ENCODE results near the gene RASSF4.

The RASSF4 gene

GRCh38 chr10:44976352-44977198 is 17.0 kb downstream of the RASSF4 start:
- no peak for DNase-seq (ENCODE audit: low read depth)

DNA sequence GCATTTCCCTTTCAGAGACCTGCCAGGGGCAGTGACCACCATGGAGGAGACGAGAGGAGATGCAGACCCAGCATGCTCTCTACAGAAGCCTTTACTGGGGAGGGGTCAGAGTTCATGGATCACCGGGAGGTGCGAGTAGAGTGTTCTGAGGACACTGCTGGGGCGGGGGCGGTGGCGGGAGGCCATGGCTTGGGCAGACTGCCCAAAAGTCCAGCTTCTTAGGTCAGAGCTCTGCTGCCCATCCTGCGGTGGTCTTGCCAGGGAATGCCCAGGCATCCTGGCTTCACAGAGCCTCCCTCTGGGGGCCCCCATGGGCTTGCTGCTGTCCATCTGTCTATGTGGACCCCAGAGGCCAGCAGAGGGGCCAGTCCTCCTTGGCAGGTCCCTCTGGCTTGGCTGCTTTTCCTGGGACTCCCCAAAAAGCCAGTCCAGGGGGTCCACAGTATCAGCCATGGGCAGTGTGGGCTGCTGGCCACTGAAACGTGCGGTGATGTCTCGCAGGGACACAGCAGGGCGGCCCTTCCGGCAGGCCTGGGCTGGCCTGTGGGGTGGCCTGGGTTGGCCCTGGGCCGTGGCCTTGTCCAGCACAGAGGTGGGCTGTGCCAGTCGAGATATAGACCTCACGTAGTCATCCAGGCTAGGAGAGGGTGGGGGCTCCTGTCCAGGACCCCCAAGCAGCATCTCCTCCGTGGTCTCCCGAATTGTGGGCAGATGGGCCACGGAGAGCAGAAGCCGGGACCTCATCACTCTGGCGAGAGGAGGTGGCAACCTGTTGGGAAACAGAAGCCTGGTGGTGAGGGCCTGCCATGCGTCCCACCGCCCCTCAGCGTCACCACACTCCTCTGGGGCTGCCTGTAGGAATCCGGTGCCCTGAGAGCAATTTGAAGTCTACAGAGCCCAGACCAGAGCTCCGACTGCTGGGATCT is 17.9 kb downstream of the RASSF4 start:
- no peak for DNase-seq (ENCODE audit: low read depth)

DNA sequence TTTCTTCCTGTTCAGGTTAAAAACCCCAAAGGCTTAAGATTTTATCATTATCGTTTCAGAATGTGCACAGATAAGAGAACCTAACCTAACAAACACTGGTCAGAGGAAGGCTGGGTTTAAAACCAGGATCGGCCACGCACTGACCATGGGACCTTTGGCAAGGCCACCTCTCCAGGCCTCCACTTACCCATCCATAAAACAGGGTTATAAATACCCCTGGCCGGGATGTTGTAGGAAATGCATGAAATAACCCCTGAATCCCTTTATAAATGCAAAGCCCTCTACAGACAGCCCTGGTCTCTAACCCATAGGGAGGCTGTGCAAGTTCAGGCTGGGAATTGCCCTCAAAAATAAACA is 18.6 kb downstream of the RASSF4 start:
- no peak for DNase-seq (ENCODE audit: low read depth)

- no peak for DNase-seq (ENCODE audit: low read depth)
Observed at GRCh38 chr10:44978570-44979280, 19.1 kb downstream of the RASSF4 start, which contains the start of gene DEPP1. Gene DEPP1, minus strand, starts transcription at chr10:44978809. Its CDS starts 779 bp downstream, at chr10:44978030.

GRCh38 chr10:44979281-44980191 is 19.9 kb downstream of the RASSF4 start:
- DNase-seq (ENCODE audit: low read depth) = no peak

DNA sequence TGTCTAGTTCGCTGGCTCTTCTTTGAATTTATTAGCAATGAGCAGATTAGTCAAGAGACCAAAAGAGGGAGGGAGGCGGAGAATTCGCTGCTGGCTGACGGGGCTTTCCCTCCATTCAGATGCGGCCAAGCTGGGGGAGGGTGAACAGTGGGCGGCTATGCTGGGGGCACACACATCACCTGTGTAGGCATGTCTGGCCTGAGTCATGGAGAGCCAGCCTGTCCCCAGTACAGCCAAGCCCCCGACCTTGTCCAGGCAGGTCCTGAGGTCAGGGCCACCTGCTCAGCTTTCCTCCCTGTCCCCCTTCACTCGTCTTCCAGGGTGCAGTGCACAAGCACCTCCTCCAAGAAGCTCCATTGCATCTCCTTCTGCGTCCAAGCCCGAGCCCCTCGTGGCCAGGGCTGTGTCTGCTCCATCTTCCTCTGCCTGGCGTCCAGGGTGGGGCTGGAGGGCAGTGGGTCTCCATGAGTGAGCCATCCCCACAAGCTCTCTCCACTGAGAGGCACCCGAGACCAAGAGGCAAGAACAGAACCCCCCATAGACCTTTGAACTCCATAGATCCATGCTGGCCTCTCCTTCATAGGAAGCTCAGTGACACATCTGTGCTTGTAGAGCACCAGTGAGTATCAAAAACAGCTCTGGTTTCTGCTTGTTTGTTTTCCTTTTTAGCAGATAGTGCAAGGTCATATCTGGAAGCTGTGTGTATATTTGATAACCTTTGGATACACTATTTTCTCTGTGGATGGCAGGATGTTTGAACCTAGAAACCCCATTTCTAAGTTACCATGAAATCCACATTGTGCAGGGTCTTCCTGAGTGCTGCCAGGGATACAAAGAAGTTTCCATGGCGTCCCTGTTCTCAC is 20.9 kb downstream of the RASSF4 start:
- DNase-seq (ENCODE audit: low read depth) = no peak

DNA sequence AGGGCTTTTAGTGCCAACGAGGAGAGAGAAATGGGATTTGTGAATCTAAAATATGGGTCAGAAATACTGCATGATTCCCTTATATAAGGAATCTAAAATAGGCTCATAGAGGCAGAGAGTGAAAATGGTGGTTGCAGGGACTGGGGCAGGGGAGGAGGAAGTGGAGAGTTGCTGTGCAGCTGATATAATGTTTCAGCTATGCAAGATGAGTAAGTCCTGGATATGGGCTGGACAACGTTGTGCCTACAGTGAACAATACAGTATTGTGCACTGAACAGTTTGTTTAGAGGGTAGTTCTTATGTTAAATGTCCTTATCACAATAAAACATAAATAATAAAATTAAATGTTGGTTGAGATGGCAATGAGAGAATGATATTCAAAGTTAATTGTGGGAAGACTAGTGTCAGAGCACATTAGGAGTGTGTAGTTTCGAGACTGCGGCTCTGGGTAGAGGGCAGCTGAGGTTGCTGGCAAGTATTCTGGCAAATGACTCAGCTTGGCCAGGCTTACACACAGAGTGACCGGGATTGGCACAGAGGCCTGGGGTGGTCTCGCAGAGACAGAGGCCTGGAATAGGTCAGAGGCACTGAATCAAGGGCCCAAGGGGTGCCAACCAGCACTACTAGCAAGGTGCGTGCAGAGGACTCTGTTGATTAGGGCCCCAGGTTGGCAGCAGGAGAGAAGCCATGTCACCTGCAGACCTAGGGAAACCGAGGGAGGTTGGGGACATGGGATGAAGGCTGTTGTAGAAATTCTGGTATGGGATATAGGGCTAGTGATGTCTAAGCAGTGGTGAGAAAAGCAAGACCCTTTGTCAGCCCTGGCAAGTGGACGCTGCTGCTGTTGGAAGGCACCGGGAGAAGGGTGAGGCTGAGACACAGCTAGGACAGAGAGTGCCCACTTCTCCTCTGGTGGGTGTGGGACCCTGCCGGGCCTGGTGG is 21.8 kb downstream of the RASSF4 start:
- no peak for DNase-seq (ENCODE audit: low read depth)

- no peak for DNase-seq (ENCODE audit: low read depth)
Observed at GRCh38 chr10:44982114-44982460, 22.5 kb downstream of the RASSF4 start.

GRCh38 chr10:44982496-44982895 is 22.9 kb downstream of the RASSF4 start:
- DNase-seq (ENCODE audit: low read depth) = no peak

DNA sequence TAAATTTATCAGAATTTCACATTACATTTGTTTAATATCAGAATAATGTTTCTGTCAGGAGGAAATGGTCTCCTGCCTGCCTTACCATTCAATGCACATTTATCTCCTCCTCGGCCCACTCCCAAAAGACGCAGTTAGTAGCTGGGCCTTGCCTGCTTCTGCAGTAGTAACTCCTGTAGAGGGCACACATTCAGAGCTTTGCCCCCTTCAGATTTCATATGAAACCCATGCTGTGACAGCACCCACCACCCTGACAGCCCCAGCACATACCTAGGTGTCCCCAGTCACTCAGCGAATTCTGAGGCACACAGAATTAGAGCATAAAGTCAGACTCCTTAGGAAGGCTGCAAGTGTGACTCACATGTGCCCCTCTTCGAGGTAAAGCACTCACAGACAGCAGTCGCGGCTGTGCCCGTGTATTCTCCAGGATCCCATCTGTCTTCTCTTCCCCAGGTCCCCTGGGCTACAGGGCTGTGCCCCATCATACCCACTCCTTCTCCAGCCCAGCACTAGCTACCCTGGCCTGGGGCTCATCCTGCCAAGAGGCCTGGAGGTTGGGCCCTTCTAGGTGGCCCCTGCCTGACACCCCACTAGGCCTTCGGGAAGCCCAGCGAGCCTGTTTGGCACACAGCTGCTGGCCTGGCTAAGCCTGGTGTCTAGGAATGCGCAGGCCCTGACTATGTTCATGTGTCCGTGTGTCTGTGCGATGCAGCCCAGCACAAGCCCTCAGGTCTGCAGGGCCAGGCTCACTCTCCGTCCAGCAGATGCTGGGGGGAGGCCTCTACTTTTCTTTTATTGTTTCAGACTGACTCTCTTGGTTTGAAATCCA is 23.7 kb downstream of the RASSF4 start:
- no peak for DNase-seq (ENCODE audit: low read depth)

GRCh38 chr10:44983895-44984278 is 24.3 kb downstream of the RASSF4 start:
- no peak for DNase-seq (ENCODE audit: low read depth)

DNA sequence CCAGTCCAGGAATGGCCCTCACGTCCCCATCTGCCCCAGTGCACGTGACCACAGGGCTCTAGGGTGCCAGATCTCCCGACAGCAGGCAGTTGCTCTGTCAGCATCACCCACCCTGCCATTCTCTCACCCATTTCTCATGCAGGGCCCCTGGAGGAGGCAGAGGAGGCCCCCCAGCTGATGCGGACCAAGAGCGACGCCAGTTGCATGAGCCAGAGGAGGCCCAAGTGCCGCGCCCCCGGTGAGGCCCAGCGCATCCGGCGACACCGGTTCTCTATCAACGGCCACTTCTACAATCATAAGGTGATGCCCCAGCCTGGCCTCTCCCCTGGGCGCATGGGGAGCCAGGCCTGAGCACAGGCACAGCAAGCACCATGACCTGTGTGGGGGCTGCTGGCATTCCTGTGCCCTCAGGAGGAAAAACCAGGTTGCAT is 25.1 kb downstream of the RASSF4 start:
- no peak for DNase-seq (ENCODE audit: low read depth)

- no peak for DNase-seq (ENCODE audit: low read depth)
Observed at GRCh38 chr10:44985175-44985681, 25.6 kb downstream of the RASSF4 start.

GRCh38 chr10:44986179-44986578 is 26.6 kb downstream of the RASSF4 start:
- no peak for DNase-seq (ENCODE audit: low read depth)

- DNase-seq (ENCODE audit: low read depth) = no peak
Observed at GRCh38 chr10:44986670-44987069, 27.1 kb downstream of the RASSF4 start.

DNA sequence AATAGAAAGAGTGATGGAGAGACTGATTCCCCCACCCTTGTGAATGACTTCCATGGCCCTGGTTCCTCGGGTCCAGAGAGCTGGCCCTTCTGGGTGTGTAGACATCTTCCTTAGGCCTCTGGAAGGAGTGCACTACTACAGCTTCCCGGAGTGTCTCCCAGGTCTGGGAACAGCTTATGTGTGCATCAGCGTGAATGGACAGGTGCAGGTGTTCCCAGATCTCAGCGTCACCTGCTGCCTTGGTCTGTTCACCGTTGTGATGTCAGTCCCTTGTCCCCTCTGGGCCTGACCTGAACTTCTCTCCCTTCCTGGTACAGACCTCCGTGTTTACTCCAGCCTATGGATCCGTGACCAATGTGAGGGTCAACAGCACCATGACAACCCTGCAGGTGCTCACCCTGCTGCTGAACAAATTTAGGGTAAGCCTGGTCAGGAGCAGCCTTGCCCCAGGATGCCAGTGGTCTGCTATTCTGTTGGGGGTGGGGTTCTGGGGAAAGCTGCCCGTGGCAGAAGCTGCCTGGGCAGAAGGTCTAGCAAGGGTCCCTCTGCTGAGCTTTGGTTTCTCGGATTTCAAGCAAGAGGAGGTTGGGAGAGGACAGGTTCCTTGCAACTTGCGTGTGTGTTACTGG is 29.5 kb downstream of the RASSF4 start:
- no peak for DNase-seq (ENCODE audit: low read depth)

- no peak for DNase-seq (ENCODE audit: low read depth)
Observed at GRCh38 chr10:44989597-44990301, 30.1 kb downstream of the RASSF4 start.
